Psoas muscle (tissue), 8 donors: ENCODE data around the gene CDKN1C. TPM values are rescaled to one million over a fixed set of nuclear protein-coding genes. Genes with fewer than 3 reads are reported as not detected.
A peak's percentile ranks its signal among the peaks of the same experiment; 100 is the strongest.

Experiments used
- ATAC-seq, 4 donors: fragments of 200-7000 bp; cut with Tn5 transposase; one replicate each; pipeline ENCODE4 v1.9.1; 2020; ENCODE audit warnings: moderate library complexity in 3 of 4, mild to moderate bottlenecking in 2 of 4
- DNase-seq, 2 donors: peaks; one replicate each; pipeline ENCODE4 v3.0.0-alpha.2; 2020
- H3K27ac ChIP-seq: fragments of 200-600 bp; one replicate; pipeline ENCODE4 v1.8.0; 2022
- H3K27me3 ChIP-seq, 3 donors: fragments of 200-600 bp in 1 of 3; one replicate each; pipeline versions ENCODE4 v1.6.1 to v1.8.0; 2013 to 2022; ENCODE audit warnings: low read length in 2 of 3, mild to moderate bottlenecking in 2 of 3, moderate library complexity in 1 of 3; ENCODE audit not compliant: insufficient read depth in 3 of 3
- H3K36me3 ChIP-seq, 2 donors: fragments of 200-600 bp in 1 of 2; one replicate each; pipeline versions ENCODE4 v1.6.1 to v1.8.0; 2013 to 2022; ENCODE audit warnings: low read depth in 1 of 2, mild to moderate bottlenecking in 1 of 2, moderate library complexity in 1 of 2; ENCODE audit not compliant: insufficient read depth in 1 of 2
- H3K4me1 ChIP-seq: fragments of 200-600 bp; one replicate; pipeline ENCODE4 v1.8.0; 2022
- H3K4me3 ChIP-seq: fragments of 200-600 bp; one replicate; pipeline ENCODE4 v1.8.0; 2022; ENCODE audit warnings: mild to moderate bottlenecking
- H3K9me3 ChIP-seq: fragments of 200-600 bp; one replicate; pipeline ENCODE4 v1.8.0; 2022
- WGBS, 3 donors: extraction: QIAGEN DNeasy Blood & Tissue Kit; methylation state at CpG; one replicate each; pipeline versions ENCODE4 v1.1.6 to v1.1.7; 2013; 5-methylcytosine and 5-hydroxymethylcytosine counted together
- intact Hi-C, 2 donors: fragments of 100-400 bp; cut with DNase I; formaldehyde crosslinking; loops; one replicate each; pipeline versions ENCODE4 v1.11.0 to v1.14.2; 2022
- polyA plus RNA-seq, 3 donors: library from polyadenylated mRNA; stranded (reverse); fragments of 200-250 nt; gene quantifications; one replicate each; pipeline ENCODE4 v1.2.3, GENCODE V29; 2013
- total RNA-seq, 4 donors: library from RNA; stranded (reverse); fragmentation: NEBNext Ultra II Directional in 2 of 4; extraction: Animal tissue kit (Norgen Biotek cat#: 25700) in 2 of 4; gene quantifications; one replicate each; pipeline versions ENCODE4 v1.2.1 to v1.2.4, GENCODE V29; 2021 to 2023
- TF ChIP-seq, protein P1 (sequence below): fragments of 200-600 bp; IDR thresholded peaks from one replicate; pipeline ENCODE4 v1.8.0; 2022; ENCODE audit warnings: antibody characterized with exemption
- donor health status: healthy with polysubstance abuse.
- donor health status: DM: no; HTN: no; CAD: no; lungs with moderate emphysema.
- donor health status: Bipolar disorder and iron deficiency.
- donor health status: healthy.
- donor health status: DM: yes; HTN: yes; CAD: no.
- donor health status: DM: no; HTN: no; CAD: no.
- donor health status: DM: no; HTN: no; CAD: no.
- donor health status: DM: yes; HTN: yes; CAD: no.

Gene CDKN1C
- total and polyA plus RNA-seq, 7 donors = 14.3 to 49.4 (median 29.9) TPM

DNA sequence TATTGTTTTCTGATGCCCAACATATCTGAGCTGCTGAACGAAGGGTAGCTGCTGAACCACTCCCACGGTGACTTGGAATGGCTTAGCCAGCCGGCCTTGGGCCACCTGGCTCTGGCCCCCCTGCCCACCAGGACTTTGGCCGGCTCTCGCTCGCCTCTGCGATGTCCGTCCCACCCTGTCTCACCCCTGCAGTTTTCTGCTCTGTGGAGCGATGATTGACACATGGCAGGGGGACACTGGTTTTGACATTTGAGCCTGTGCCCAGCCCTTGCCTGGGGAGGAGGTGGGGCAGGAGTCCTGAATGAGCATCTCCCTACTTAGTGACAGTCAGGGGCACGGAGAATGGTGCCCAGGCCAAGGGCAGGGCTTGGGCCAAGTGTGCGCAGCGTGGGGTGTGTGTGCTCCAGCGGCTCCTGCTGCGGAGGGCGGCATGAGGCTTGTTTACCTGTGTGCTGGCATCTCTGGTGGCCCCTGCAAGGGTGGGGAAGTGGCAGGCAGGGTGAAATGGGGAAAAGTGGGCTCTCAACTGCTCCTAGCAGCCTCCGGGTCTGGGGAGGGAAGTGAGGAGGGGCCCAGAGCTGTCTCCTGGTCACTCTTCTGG, 15.7 kb upstream of the CDKN1C start:
- TF ChIP-seq, protein P1, sequence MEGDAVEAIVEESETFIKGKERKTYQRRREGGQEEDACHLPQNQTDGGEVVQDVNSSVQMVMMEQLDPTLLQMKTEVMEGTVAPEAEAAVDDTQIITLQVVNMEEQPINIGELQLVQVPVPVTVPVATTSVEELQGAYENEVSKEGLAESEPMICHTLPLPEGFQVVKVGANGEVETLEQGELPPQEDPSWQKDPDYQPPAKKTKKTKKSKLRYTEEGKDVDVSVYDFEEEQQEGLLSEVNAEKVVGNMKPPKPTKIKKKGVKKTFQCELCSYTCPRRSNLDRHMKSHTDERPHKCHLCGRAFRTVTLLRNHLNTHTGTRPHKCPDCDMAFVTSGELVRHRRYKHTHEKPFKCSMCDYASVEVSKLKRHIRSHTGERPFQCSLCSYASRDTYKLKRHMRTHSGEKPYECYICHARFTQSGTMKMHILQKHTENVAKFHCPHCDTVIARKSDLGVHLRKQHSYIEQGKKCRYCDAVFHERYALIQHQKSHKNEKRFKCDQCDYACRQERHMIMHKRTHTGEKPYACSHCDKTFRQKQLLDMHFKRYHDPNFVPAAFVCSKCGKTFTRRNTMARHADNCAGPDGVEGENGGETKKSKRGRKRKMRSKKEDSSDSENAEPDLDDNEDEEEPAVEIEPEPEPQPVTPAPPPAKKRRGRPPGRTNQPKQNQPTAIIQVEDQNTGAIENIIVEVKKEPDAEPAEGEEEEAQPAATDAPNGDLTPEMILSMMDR = no peak
- intact Hi-C loops = no loop called here
- WGBS, 3 donors = 53 to 70% (median 61%) methylated on average over 15 to 16 of the region's 16 CpGs
- Histone ChIP-seq H3K27me3 (peaks cover 0 to 26% (median 5%) of the 10 kb centered on the region in 3 donors), H3K27ac (no peak overlapping the region), H3K4me1 (peaks cover 6% of the 10 kb centered on the region), H3K36me3 (no peaks in the 10 kb centered on the region), H3K9me3 (no peaks in the 10 kb centered on the region), H3K4me3 (peak overlapping the region; percentile 70)
- ATAC-seq (peak; percentile 3 to 18 (median 6)), DNase-seq (no peak)

DNA sequence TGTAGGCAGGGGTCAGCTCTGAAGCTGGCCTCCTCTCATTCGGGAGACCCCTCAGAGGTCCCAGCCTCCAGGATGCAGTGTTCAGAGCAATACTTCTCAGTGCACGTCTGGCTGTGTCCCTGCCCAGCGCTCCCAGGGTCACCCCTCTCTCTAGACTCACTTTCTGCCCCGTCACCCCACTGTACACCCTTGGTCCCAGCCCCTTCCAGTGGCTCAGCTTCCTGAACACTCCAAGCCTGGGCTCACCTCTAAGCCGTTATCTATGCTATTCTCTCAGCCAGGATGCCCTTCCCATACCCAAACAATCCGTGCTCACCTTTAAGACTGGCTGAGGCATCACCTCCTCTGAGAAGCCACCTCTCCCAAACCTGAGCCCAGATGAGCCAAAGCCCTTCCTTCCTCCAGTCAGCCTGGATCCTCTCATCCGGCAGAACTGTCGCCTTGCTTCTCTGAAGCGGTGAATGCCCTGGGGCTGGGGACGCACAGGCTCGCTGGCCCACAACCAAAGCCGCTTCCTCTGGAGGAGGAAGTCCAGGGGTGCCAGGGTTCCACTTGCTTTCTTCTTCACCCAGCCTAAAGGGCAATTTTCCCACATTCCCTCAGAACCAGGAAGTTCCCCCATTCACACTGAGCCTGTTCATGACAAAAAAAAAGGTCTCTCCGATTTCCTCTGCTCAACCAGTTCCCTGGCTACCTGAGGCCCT, 13.7 kb upstream of the CDKN1C start:
- H3K9me3 ChIP-seq = no peaks in the 10 kb centered on the region
- 71 to 75% (median 72%) methylated on average over 13 of the region's 13 CpGs for WGBS, 3 donors
- DNase-seq (no peak), ATAC-seq (no peak)
- H3K36me3 ChIP-seq = no peaks in the 10 kb centered on the region
- H3K4me1 ChIP-seq = peaks cover 6% of the 10 kb centered on the region
- H3K4me3 ChIP-seq = no peak overlapping the region
- no peak overlapping the region for H3K27ac ChIP-seq
- peaks cover 0 to 18% (median 5%) of the 10 kb centered on the region in 3 donors for H3K27me3 ChIP-seq
- TF ChIP-seq, protein P1 = no peak
- intact Hi-C loops = loop anchor here in 1 of 2 donors (10.0 kb wide), 2 partner anchors 474 to 594 kb away; partner anchors contain the start of genes C11orf21 and TSPAN32

DNA sequence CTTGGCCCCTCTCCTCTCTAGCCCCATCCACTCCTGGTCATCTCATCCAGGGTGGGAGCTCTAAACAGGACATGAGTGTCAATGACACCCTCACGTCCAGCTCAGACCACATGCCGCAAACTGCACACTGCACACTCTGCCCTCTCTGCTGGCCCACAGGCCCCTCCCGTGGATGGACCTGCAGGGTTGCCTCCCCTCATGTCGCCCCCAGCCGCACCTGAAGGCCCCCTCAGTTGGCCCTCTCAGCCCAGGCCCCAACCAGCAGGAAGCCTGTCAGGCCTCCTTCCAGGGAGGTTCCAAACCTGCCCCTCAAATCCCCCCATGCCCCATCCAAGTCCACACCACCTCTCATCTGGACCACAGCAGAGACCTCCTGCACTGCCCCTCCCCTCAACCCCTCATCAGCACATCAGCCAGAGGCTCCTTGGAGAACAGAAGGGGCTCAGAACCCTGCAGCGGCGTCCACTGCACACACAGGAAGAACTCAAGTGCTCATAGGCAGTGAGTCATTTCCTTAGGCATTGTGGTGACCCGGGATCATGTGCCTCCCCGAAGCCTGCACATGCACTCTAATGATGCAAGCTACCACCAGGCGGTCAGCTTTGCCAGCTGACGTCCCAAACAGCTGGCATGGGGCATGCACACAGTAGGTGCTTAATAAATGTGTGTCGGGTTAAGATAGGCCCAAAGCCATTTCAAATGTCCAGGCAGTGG, 12.9 kb upstream of the CDKN1C start:
- intact Hi-C loops = loop anchor here in 1 of 2 donors (10.0 kb wide), 2 partner anchors 474 to 594 kb away; partner anchors contain the start of genes C11orf21 and TSPAN32

DNA sequence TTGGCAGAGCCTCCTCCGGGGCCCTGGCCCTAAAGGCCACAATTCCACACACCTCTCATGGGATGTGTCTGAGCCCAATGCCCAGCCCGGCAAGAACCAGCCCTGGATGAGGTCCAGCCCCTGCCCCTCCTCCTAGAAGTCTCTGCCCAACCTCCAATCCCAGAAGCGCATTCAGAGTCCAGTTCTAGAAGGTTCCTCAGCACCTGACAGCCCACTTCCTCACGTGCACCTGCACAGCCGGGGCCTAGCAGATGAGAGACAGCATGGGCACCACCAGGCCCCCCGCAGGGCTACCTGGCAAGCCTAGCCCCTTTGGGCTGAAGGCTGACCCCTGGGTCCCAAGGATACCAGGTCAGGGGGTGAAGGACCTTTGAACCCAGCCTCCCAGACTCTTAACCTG, 11.5 kb upstream of the CDKN1C start:
- DNase-seq (no peak), ATAC-seq (no peak)
- TF ChIP-seq, protein P1 = no peak
- Histone ChIP-seq H3K9me3 (no peaks in the 10 kb centered on the region), H3K4me3 (no peak overlapping the region), H3K27me3 (peaks cover 0 to 7% (median 0%) of the 10 kb centered on the region in 3 donors), H3K36me3 (no peaks in the 10 kb centered on the region), H3K4me1 (no peaks in the 10 kb centered on the region), H3K27ac (no peak overlapping the region)
- intact Hi-C loops = loop anchor here in 1 of 2 donors (10.0 kb wide), 2 partner anchors 472 to 592 kb away; partner anchors contain the start of genes C11orf21 and TSPAN32
- WGBS, 3 donors = 86 to 96% (median 89%) methylated on average over 6 of the region's 6 CpGs

More for the DNA sequence above, 12.9 kb upstream of the CDKN1C start:
- Histone ChIP-seq H3K27ac (no peak overlapping the region), H3K4me3 (no peak overlapping the region), H3K9me3 (no peaks in the 10 kb centered on the region), H3K36me3 (no peaks in the 10 kb centered on the region), H3K4me1 (peaks cover 6% of the 10 kb centered on the region), H3K27me3 (peaks cover 0 to 18% (median 5%) of the 10 kb centered on the region in 3 donors)
- ATAC-seq (peak; percentile 28 to 41 (median 36)), DNase-seq (peak; percentile 51 to 76)
- TF ChIP-seq, protein P1 = no peak
- 63 to 79% (median 70%) methylated on average over 12 of the region's 12 CpGs for WGBS, 3 donors
